ENCODE measurements around the gene BMF. TPM values are rescaled to one million over a fixed set of nuclear protein-coding genes. Genes with fewer than 3 reads are reported as not detected.
"Not testable (repeated sequence)": the region's sequence is repeated elsewhere in the genome, so short reads cannot be mapped to it uniquely, and the experiment has no call there.

BMF gene
- 10 to 100 TPM in 3 of 5 donors, 1 to 10 TPM in 2; 2.2 to 11.7 (median 10.7) TPM for total RNA-seq
- 1 to 10 TPM; 3.8 to 6.5 (median 5.1) TPM for polyA plus RNA-seq
- long read RNA-seq, donor 1, full-length matches to known transcripts: 4 of 4 reads
- long read RNA-seq, donor 1, partial matches to known transcripts: 0 of 4 reads
- long read RNA-seq, donor 1, other reads (novel, unspliced or antisense): 0 of 4 reads
- long read RNA-seq, donor 2, full-length matches to known transcripts: 3 of 3 reads
- long read RNA-seq, donor 2, partial matches to known transcripts: 0 of 3 reads
- long read RNA-seq, donor 2, other reads (novel, unspliced or antisense): 0 of 3 reads
- long read RNA-seq, donor 3, full-length matches to known transcripts: 3 of 3 reads
- long read RNA-seq, donor 3, partial matches to known transcripts: 0 of 3 reads
- long read RNA-seq, donor 3, other reads (novel, unspliced or antisense): 0 of 3 reads
- long read RNA-seq, donor 4: 0 reads
- long read RNA-seq, donor 5, full-length matches to known transcripts: 5 of 5 reads
- long read RNA-seq, donor 5, partial matches to known transcripts: 0 of 5 reads
- long read RNA-seq, donor 5, other reads (novel, unspliced or antisense): 0 of 5 reads
- long read RNA-seq, donor 6, full-length matches to known transcripts: 5 of 5 reads
- long read RNA-seq, donor 6, partial matches to known transcripts: 0 of 5 reads
- long read RNA-seq, donor 6, other reads (novel, unspliced or antisense): 0 of 5 reads
- long read RNA-seq, donor 7, full-length matches to known transcripts: 4 of 9 reads
- long read RNA-seq, donor 7, partial matches to known transcripts: 5 of 9 reads
- long read RNA-seq, donor 7, other reads (novel, unspliced or antisense): 0 of 9 reads
- long read RNA-seq, donor 8, full-length matches to known transcripts: 2 of 2 reads
- long read RNA-seq, donor 8, partial matches to known transcripts: 0 of 2 reads
- long read RNA-seq, donor 8, other reads (novel, unspliced or antisense): 0 of 2 reads
- long read RNA-seq, donor 9: 0 reads
- long read RNA-seq, donor 10: 0 reads

GRCh38 chr15:40108855-40109735 lies at the start of gene BMF:
Gene BMF, minus strand, starts transcription at chr15:40108879. Its CDS starts 2,793 bp downstream, at chr15:40106086.
- no peaks in the 10 kb centered on the region for H3K9me3 ChIP-seq
- 3 to 7% (median 5%) methylated on average over 41 to 48 of the region's 48 CpGs for WGBS, 5 donors
- H3K4me3 ChIP-seq: peak within 1 kb of the TSS; percentile 72 to 91 (median 81)
- peaks cover 40 to 49% (median 48%) of the 10 kb centered on the region in 4 donors for H3K4me1 ChIP-seq
- intact Hi-C loops (cut with DNase I; ENCODE audit: low total_unique reads): no loop called here
- TF ChIP-seq CTCF (IDR thresholded peaks at IDR 0.05) (peak in 2 of 7 experiments; percentile 39 to 40), POLR2AphosphoS5 (IDR thresholded peaks at IDR 0.05) (peak; percentile 76 to 92 (median 91)), EP300 (IDR thresholded peaks at IDR 0.05) (no peak), POLR2A (IDR thresholded peaks at IDR 0.05) (no peak)
- DNase-seq: peak; percentile 100
- no peaks in the 10 kb centered on the region for H3K27me3 ChIP-seq
- H3K36me3 ChIP-seq: no peaks in the 10 kb centered on the region
- peak within 1 kb of the TSS; percentile 79 to 94 (median 90) for H3K27ac ChIP-seq

GRCh38 chr15:40157778-40158447 lies 49.2 kb upstream of the BMF start:
- no peak overlapping the region for H3K4me3 ChIP-seq
- intact Hi-C loops (cut with DNase I; ENCODE audit: low total_unique reads): no loop called here
- no peaks in the 10 kb centered on the region for H3K9me3 ChIP-seq
- H3K36me3 ChIP-seq: no peaks in the 10 kb centered on the region
- no peak for DNase-seq
- no peaks in the 10 kb centered on the region for H3K27me3 ChIP-seq
- no peak for TF ChIP-seq EP300 (IDR thresholded peaks at IDR 0.05)
- TF ChIP-seq POLR2A (IDR thresholded peaks at IDR 0.05): no peak
- TF ChIP-seq CTCF (IDR thresholded peaks at IDR 0.05): no peak
- TF ChIP-seq POLR2AphosphoS5 (IDR thresholded peaks at IDR 0.05): no peak
- H3K27ac ChIP-seq: no peak overlapping the region
- 88 to 91% (median 90%) methylated on average over 7 of the region's 7 CpGs for WGBS, 5 donors
- peaks cover 8 to 37% (median 19%) of the 10 kb centered on the region in 4 donors for H3K4me1 ChIP-seq

- H3K4me3 ChIP-seq: no peak overlapping the region
- 25 to 57% (median 35%) methylated on average over 4 to 5 of the region's 5 CpGs for WGBS, 5 donors
- peaks cover 5 to 13% (median 8%) of the 10 kb centered on the region in 4 donors for H3K4me1 ChIP-seq
- TF ChIP-seq EP300 (IDR thresholded peaks at IDR 0.05) (no peak), POLR2AphosphoS5 (IDR thresholded peaks at IDR 0.05) (peak in 1 of 3 donors; percentile 20), CTCF (IDR thresholded peaks at IDR 0.05) (no peak), POLR2A (IDR thresholded peaks at IDR 0.05) (no peak)
- H3K9me3 ChIP-seq: no peaks in the 10 kb centered on the region
- peak overlapping the region in 2 of 5 donors; percentile 6 to 50 for H3K27ac ChIP-seq
- peak; percentile 75 to 84 for DNase-seq
- no peaks in the 10 kb centered on the region for H3K27me3 ChIP-seq
- no peaks in the 10 kb centered on the region for H3K36me3 ChIP-seq
- intact Hi-C loops (cut with DNase I; ENCODE audit: low total_unique reads): no loop called here
These were observed 46.7 kb upstream of the BMF start for GRCh38 chr15:40155270-40155910.

GRCh38 chr15:40154821-40155220 lies 46.1 kb upstream of the BMF start:
- 36 to 40% methylated on average over 1 of the region's 1 CpG; no CpG with 5 or more reads in 3 of the 5 donors for WGBS, 5 donors
- H3K4me3 ChIP-seq; H3K9me3 ChIP-seq; H3K27me3 ChIP-seq; H3K36me3 ChIP-seq; intact Hi-C loops (cut with DNase I; ENCODE audit: low total_unique reads); H3K27ac ChIP-seq; DNase-seq: not testable (repeated sequence)
- peaks cover 4 to 18% (median 7%) of the 10 kb centered on the region in 4 donors for H3K4me1 ChIP-seq
